Activated CD4-positive, alpha-beta memory T cell treated with anti-CD3 and anti-CD28 coated beads for 36 hours (primary cell): Measurements from ENCODE around the gene GPR157. TPM values are rescaled to one million over a fixed set of nuclear protein-coding genes. Genes with fewer than 3 reads are reported as not detected.

ENCODE experiments used
- CTCF ChIA-PET: fragments of 350-600 bp; sonication (Branson Sonifier 250); formaldehyde crosslinking; loops from one replicate; lab custom pipeline; 2021; ENCODE audit warnings: antibody characterized with exemption, inconsistent platforms; lab: Charles Lee
- POLR2A ChIA-PET: fragments of 350-600 bp; sonication (Branson Sonifier 250); formaldehyde crosslinking; loops from one replicate; lab custom pipeline; 2021; ENCODE audit warnings: antibody characterized with exemption; lab: Charles Lee
- DNase-seq: peaks from one replicate; pipeline ENCODE4 v3.0.0-alpha.2; 2020
- H3K27ac Mint-ChIP-seq: one replicate; pipeline ENCODE4 v1.8.0; 2021; ENCODE audit warnings: mixed read lengths
- H3K27me3 Mint-ChIP-seq: one replicate; pipeline ENCODE4 v1.8.0; 2021; ENCODE audit warnings: mixed read lengths
- H3K36me3 Mint-ChIP-seq: one replicate; pipeline ENCODE4 v1.8.0; 2021; ENCODE audit warnings: mixed read lengths
- H3K4me1 Mint-ChIP-seq: one replicate; pipeline ENCODE4 v1.8.0; 2021; ENCODE audit warnings: low read depth, mixed read lengths
- H3K4me3 Mint-ChIP-seq: one replicate; pipeline ENCODE4 v1.8.0; 2021; ENCODE audit warnings: mild to moderate bottlenecking, mixed read lengths
- H3K9me3 Mint-ChIP-seq: one replicate; pipeline ENCODE4 v1.8.0; 2021; ENCODE audit warnings: mixed read lengths
- intact Hi-C: fragments of 100-400 bp; cut with micrococcal nuclease; formaldehyde crosslinking; loops from one replicate; pipeline ENCODE4 v1.15.1; 2023
- total RNA-seq, 2 experiments: library from RNA; stranded (reverse); gene quantifications; one replicate each; pipeline ENCODE4 v1.2.3, GENCODE V29; 2021

The GPR157 gene, protein sequence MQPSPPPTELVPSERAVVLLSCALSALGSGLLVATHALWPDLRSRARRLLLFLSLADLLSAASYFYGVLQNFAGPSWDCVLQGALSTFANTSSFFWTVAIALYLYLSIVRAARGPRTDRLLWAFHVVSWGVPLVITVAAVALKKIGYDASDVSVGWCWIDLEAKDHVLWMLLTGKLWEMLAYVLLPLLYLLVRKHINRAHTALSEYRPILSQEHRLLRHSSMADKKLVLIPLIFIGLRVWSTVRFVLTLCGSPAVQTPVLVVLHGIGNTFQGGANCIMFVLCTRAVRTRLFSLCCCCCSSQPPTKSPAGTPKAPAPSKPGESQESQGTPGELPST
- 1 to 10 TPM; 3.5 to 3.9 TPM for total RNA-seq

DNA sequence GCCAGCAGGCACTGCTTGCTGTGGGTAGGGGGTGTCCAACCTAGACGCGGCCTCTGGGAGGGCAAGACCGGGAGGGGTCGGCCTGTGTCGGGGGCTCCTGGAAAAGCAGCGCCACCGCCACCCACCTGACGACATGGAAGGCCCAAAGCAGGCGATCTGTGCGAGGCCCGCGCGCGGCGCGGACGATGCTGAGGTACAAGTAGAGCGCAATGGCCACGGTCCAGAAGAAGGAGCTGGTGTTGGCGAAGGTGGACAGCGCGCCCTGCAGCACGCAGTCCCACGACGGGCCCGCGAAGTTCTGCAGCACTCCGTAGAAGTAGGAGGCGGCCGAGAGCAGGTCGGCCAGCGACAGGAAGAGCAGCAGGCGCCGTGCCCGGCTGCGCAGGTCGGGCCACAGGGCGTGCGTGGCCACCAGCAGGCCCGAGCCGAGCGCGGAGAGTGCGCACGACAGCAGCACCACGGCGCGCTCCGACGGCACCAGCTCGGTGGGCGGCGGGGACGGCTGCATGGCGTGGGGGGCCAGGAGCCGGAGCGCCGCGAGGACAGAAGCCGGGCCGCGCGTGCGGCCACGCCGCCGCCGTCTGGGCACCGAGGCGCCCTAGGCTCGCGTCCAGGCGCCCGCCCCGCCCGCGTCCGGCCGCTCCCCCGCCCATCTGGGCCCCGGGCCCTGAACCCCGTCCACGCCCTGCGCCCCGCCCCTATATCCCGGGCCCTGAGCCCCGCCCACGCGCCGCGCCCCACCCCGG is at the start of gene GPR157:
Gene GPR157, minus strand, starts transcription at position 583 of the 746 bp plus-strand sequence. Its CDS starts 75 bp downstream, at position 508.
- Mint-ChIP-seq H3K4me1 (peaks cover 45% of the 10 kb centered on the region), H3K4me3 (peak within 1 kb of the TSS; percentile 86), H3K27ac (peak within 1 kb of the TSS; percentile 28), H3K9me3 (no peaks in the 10 kb centered on the region), H3K36me3 (no peaks in the 10 kb centered on the region), H3K27me3 (no peaks in the 10 kb centered on the region)
- ChIA-PET POLR2A (no interaction called here), CTCF (interaction anchor here (1.4 to 2.1 kb wide), 4 partner anchors 11 to 68 kb away, joined by 3 to 11 read pairs (median 6); no protein-coding TSS in a partner anchor)
- intact Hi-C loops, result loop anchor here (5.0 to 10.0 kb wide), 3 partner anchors 74 to 786 kb away; partner anchors contain the start of genes CTNNBIP1 and RERE
- DNase-seq, result peak; percentile 86

DNA sequence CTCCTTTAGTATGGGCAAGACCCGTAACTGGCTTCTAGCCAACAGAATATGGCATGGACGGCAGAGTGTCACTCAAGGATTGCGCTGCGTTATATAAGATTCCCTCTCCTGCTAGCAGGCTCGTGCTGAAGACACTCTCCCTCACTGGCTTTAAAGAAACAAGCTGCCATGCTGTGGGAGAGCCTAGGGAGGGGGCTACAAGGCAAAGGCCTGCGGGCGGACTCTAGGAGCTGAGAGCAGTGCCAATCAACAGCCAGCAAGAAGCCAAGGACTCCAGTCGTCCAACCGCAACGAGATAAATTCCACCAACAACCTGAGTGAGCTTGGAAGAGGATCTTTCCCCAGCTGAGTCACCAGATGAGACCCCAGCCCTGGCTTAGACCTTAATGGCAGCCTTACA is 45.9 kb upstream of the GPR157 start:
- Mint-ChIP-seq H3K27me3 (peaks cover 12% of the 10 kb centered on the region), H3K27ac (no peak overlapping the region), H3K36me3 (no peaks in the 10 kb centered on the region), H3K4me3 (no peak overlapping the region), H3K9me3 (no peaks in the 10 kb centered on the region), H3K4me1 (no peaks in the 10 kb centered on the region)
- CTCF ChIA-PET, result no interaction called here
- intact Hi-C loops, result no loop called here
- POLR2A ChIA-PET, result no interaction called here
- DNase-seq, result no peak

DNA sequence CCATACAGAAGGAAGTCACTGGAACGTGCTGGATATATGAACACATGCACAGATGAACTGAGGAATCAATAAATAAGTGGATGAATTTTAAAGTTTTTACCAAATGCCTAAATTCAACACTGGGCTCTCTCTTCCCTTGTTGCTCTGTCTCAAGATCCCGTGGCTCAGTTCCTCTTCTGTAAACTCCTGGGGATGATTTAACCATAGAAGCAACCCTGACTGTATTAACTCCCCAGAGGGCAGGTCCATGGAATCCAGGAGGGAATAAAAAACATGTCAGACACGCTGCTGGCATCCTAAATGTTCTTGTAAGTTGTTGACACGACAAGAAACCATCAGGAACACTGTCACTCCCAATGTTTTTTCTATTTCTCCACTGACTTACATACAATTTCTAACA is 45.3 kb upstream of the GPR157 start:
- no peaks in the 10 kb centered on the region for H3K36me3 Mint-ChIP-seq
- ChIA-PET POLR2A (no interaction called here), CTCF (no interaction called here)
- H3K9me3 Mint-ChIP-seq, result no peaks in the 10 kb centered on the region
- intact Hi-C loops, result no loop called here
- no peaks in the 10 kb centered on the region for H3K4me1 Mint-ChIP-seq
- H3K4me3 Mint-ChIP-seq, result no peak overlapping the region
- H3K27ac Mint-ChIP-seq, result no peak overlapping the region
- peaks cover 12% of the 10 kb centered on the region for H3K27me3 Mint-ChIP-seq
- no peak for DNase-seq

DNA sequence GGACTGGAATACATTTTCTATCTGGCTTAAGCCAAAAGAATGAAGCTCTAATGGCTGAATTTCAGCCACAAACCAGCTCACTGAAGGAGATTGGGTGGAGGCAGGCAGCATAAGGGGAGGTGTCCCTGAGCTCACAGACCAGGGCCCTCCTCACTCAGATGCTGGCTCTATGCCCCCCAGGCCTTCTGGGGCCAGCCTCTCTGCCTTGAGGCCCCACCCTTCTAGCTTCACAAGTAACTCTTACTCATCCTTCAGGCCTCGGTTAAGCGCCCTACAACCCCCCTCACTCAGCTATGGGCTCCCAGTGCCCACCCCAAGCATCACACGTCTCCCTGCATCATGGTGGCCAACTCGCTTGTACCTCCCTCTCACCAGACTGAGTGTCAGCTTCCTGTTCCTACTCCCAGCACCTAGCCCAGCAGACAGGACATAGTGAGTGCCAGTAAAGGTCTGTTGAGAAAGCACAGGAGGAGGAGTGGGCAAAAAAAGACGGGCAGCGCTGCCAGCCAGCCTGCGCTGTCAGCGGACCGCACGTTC is 40.8 kb upstream of the GPR157 start:
- Mint-ChIP-seq H3K4me1 (peaks cover 4% of the 10 kb centered on the region), H3K4me3 (no peak overlapping the region), H3K27me3 (peaks cover 2% of the 10 kb centered on the region), H3K9me3 (no peaks in the 10 kb centered on the region), H3K27ac (no peak overlapping the region), H3K36me3 (no peaks in the 10 kb centered on the region)
- intact Hi-C loops, result no loop called here
- ChIA-PET CTCF (no interaction called here), POLR2A (no interaction called here)
- DNase-seq, result no peak

DNA sequence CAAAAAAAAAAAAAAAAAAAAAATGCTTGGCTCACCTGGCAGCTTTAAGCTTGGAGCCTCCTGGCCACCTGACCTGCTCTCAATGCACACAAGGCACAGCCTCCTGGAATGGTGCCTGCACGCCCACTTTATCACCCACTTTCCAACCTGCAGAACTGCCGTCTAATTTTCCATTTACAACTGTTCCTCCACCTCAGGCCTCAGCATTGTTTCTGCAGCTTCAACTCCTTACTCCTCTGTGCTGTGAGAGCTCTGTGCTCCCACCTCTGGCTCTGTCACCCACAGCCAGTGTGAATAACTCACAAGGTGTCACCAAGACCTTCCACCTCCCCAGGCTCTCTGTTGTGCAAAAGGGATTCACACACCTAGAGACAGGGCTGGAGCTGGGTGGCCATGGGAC is 38.7 kb upstream of the GPR157 start:
- POLR2A ChIA-PET, result no interaction called here
- H3K36me3 Mint-ChIP-seq, result no peaks in the 10 kb centered on the region
- intact Hi-C loops, result no loop called here
- H3K27ac Mint-ChIP-seq, result no peak overlapping the region
- CTCF ChIA-PET, result interaction anchor here (0.7 to 1.2 kb wide), 2 partner anchors 25 to 57 kb away, joined by 3 to 4 read pairs; no protein-coding TSS in a partner anchor
- no peak for DNase-seq
- peaks cover 21% of the 10 kb centered on the region for H3K4me1 Mint-ChIP-seq
- no peak overlapping the region for H3K4me3 Mint-ChIP-seq
- H3K27me3 Mint-ChIP-seq, result no peaks in the 10 kb centered on the region
- no peaks in the 10 kb centered on the region for H3K9me3 Mint-ChIP-seq

DNA sequence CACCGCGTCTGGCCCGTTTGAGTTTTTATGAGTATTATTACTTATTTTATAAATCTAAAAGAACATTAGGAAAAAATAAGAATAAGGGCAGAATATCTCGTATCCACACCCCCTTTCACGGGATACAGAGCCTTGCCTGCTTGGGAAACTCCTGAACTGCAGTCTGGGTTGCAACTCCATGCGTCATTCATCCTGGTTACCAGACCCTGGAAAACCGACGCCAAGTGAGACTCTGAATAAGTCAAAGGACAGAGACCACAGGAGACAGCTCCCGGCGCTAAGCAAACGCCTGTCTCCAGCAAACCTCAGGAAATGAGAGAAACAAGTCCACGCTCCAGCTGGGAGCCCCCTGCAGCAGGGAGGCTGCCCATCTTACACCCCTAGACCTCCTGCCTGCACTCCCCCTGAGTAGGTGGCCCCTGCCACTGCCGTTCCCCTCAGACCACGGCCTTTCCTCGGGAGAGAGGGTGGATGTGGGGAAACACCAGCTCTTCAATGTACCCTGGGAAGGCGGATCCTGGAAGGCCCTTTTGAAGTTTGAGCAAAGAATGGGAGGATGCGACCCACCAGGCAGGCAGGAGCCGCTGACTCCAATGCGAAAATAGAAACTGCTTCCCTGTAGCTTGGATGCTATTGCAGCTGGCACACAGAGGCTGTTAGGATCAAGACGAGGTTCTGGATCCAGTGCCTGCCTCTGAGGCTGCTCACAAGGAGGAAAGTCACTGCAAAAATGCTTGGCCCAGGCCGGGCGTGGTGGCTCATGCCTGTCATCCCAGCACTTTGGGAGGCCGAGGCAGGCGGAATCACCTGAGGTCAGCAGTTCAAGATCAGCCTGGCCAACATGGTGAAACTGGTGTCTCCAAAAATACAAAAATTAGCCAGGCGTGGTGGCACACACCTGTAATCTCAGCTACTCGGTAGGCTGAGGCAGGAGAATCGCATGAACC is 37.7 kb upstream of the GPR157 start:
- Mint-ChIP-seq H3K4me3 (no peak overlapping the region), H3K4me1 (peaks cover 21% of the 10 kb centered on the region), H3K36me3 (no peaks in the 10 kb centered on the region), H3K27ac (no peak overlapping the region), H3K27me3 (no peaks in the 10 kb centered on the region), H3K9me3 (no peaks in the 10 kb centered on the region)
- ChIA-PET CTCF (interaction anchor here (0.6 kb wide), 1 partner anchor 84 kb away, joined by 5 read pairs; no protein-coding TSS in a partner anchor), POLR2A (no interaction called here)
- no peak for DNase-seq
- intact Hi-C loops, result no loop called here

DNA sequence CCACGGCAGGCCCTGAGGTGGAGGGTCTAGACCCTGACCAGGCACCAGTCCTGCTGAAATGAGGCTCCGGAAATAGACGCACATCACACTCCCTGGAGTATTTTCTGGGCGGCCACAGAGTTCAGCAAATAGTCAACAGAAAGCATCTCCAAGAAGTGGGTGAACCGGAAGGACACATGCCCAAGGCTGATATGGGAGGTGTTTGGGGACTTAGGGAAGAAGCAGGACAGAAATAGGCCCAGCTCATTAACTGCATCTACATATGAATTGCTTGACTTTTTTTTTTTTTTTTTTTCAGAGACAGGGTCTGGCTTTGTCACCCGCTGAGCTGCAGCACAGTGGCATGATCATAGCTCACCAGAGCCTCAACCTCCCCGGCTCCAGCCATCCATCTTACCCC is 36.5 kb upstream of the GPR157 start:
- no peaks in the 10 kb centered on the region for H3K36me3 Mint-ChIP-seq
- no peaks in the 10 kb centered on the region for H3K9me3 Mint-ChIP-seq
- POLR2A ChIA-PET, result no interaction called here
- intact Hi-C loops, result no loop called here
- H3K4me1 Mint-ChIP-seq, result peaks cover 21% of the 10 kb centered on the region
- H3K27ac Mint-ChIP-seq, result no peak overlapping the region
- no peak for DNase-seq
- H3K27me3 Mint-ChIP-seq, result no peaks in the 10 kb centered on the region
- CTCF ChIA-PET, result no interaction called here
- H3K4me3 Mint-ChIP-seq, result no peak overlapping the region

DNA sequence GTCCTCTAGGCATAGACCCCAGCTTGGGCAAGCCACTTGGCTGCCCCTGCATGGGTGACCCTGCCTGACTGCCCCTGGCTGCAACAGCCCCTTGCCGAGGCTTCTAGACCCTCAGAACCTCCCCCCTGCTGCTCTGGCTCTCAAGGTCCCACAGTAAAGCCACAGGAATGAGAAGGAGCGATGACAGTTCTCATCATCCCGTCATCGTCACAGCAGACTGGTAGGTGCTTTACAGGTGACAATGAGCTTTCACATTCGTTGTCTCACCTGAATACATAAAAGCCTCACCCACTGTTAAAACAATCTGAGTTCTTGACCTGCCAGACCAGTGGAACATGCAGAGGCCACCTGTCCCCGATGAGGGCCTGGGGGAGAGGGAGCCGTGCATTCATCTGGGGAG is 36.0 kb upstream of the GPR157 start:
- Mint-ChIP-seq H3K36me3 (no peaks in the 10 kb centered on the region), H3K9me3 (no peaks in the 10 kb centered on the region)
- intact Hi-C loops, result no loop called here

DNA sequence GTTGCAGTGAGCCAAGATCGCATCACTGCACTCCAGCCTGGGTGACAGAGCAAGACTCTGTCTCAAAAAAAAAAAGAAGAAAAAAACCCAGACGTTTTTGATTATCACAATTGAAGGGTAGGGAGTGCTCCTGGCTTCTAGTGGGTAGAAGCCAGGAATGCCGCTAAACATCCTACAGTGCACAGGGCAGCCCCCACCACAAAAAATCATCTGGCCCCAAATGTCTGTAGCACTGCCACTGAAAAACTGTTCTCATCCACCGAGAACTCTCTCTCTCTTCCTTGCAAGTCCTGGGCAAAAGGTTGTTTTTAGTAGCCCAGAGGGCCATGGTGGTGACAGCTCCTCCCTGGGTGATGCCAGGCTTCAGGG is 35.6 kb upstream of the GPR157 start:
- Mint-ChIP-seq H3K9me3 (no peaks in the 10 kb centered on the region), H3K27ac (no peak overlapping the region), H3K36me3 (no peaks in the 10 kb centered on the region), H3K27me3 (no peaks in the 10 kb centered on the region), H3K4me1 (peaks cover 21% of the 10 kb centered on the region), H3K4me3 (no peak overlapping the region)
- intact Hi-C loops, result no loop called here
- DNase-seq, result no peak
- ChIA-PET POLR2A (no interaction called here), CTCF (no interaction called here)

More for the DNA sequence above, 36.0 kb upstream of the GPR157 start:
- DNase-seq, result no peak
- Mint-ChIP-seq H3K4me1 (peaks cover 21% of the 10 kb centered on the region), H3K27me3 (no peaks in the 10 kb centered on the region), H3K4me3 (no peak overlapping the region), H3K27ac (no peak overlapping the region)
- ChIA-PET CTCF (no interaction called here), POLR2A (no interaction called here)

DNA sequence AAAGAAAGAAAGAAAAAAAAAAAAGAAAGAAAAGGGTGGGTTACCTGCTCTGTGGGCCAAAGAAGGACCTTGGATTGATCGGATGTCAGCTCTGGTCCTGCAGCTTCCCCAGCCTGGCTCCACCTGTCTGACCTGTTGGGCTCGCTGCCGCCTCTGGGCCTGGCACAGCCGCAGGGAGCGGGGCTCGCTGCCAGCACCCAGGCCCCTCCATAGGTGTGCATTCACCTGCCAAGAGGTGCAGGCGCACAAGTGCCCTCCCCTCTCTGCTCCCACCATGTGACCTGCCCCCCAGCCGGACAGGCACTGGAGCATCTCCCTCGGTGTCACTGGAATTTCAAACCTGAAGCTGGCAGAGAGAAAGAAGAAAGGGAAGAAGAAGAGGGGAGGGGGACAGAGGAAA is 33.1 kb upstream of the GPR157 start:
- H3K4me1 Mint-ChIP-seq, result peaks cover 21% of the 10 kb centered on the region
- POLR2A ChIA-PET, result no interaction called here

DNA sequence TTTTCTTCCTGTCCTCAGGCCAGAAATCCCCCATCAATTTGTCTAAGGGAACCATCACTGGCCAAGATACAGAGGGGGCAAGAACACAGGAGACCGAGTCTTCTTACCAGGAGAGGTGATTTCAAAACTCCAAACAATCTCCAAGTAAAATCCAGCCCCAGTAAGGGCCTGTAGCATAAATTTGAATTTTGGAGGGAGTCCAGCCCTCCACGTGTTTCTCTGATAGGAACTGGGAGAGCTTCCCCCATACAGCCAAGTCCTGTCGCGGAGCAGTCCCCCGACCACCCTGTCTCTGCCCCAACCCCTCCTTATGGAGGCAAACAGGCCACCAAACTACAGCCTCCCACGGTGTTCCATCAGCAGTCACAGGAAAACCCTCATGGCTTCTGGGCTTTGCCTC is 32.4 kb upstream of the GPR157 start:
- no peaks in the 10 kb centered on the region for H3K27me3 Mint-ChIP-seq
- ChIA-PET CTCF (interaction anchor here (2.0 kb wide), 1 partner anchor 50 kb away, joined by 8 read pairs; no protein-coding TSS in a partner anchor), POLR2A (no interaction called here)
- no peaks in the 10 kb centered on the region for H3K9me3 Mint-ChIP-seq
- intact Hi-C loops, result loop anchor here (2.0 kb wide), 1 partner anchor 35 kb away; no protein-coding TSS in a partner anchor
- no peak overlapping the region for H3K4me3 Mint-ChIP-seq
- DNase-seq, result no peak
- H3K36me3 Mint-ChIP-seq, result no peaks in the 10 kb centered on the region
- H3K27ac Mint-ChIP-seq, result no peak overlapping the region
- peaks cover 21% of the 10 kb centered on the region for H3K4me1 Mint-ChIP-seq

More for the DNA sequence above, 33.1 kb upstream of the GPR157 start:
- no peak overlapping the region for H3K4me3 Mint-ChIP-seq
- H3K9me3 Mint-ChIP-seq, result no peaks in the 10 kb centered on the region
- intact Hi-C loops, result loop anchor here (2.0 kb wide), 1 partner anchor 35 kb away; no protein-coding TSS in a partner anchor
- H3K27ac Mint-ChIP-seq, result no peak overlapping the region
- H3K27me3 Mint-ChIP-seq, result no peaks in the 10 kb centered on the region
- H3K36me3 Mint-ChIP-seq, result no peaks in the 10 kb centered on the region
- CTCF ChIA-PET, result interaction anchor here (1.8 to 2.0 kb wide), 2 partner anchors 20 to 51 kb away, joined by 8 read pairs; no protein-coding TSS in a partner anchor
- DNase-seq, result no peak
